HG02623 (cell line): Measurements from ENCODE around the gene IQCF2.
"Not testable (repeated sequence)": the region's sequence is repeated elsewhere in the genome, so short reads cannot be mapped to it uniquely, and the experiment has no call there.

Experiments
- ATAC-seq: cut with Tn5 transposase; IDR thresholded peaks from one replicate; pipeline ENCODE4 v1.9.1; 2021; ENCODE audit warnings: moderate library complexity; ENCODE audit not compliant: unreplicated experiment

IQCF2 gene

GRCh38 chr3:51876186-51876585 is 14.8 kb downstream of the IQCF2 start:
- ATAC-seq, result no peak

GRCh38 chr3:51879937-51880336 is 18.5 kb downstream of the IQCF2 start:
- ATAC-seq, result no peak

- ATAC-seq, result no peak
Measured at GRCh38 chr3:51886447-51886846, 25.0 kb downstream of the IQCF2 start.

GRCh38 chr3:51887620-51888019 is 26.2 kb downstream of the IQCF2 start:
- ATAC-seq, result no peak

GRCh38 chr3:51888463-51889105 is 27.2 kb downstream of the IQCF2 start:
- no peak for ATAC-seq

GRCh38 chr3:51891242-51892039 is 30.0 kb downstream of the IQCF2 start:
- no peak for ATAC-seq

DNA sequence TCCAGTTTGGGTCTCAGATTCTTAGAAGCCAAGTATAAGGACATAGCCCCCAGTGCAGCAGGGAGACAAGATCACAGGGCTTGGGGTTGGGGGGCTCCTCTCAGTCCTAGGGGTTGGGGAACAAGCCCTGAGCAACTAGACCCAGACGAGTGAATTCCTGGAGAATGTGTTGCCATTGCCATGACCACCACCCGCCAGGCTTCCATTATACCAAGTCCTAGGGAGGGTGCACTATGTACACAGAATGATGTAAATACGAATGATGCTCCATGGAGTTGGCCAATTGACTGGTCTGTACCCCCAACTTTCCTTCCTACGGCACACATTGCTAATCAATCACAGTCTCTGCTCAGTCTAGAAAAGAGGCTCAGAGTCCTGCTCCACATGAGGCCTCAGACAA is 33.0 kb downstream of the IQCF2 start:
- no peak for ATAC-seq

DNA sequence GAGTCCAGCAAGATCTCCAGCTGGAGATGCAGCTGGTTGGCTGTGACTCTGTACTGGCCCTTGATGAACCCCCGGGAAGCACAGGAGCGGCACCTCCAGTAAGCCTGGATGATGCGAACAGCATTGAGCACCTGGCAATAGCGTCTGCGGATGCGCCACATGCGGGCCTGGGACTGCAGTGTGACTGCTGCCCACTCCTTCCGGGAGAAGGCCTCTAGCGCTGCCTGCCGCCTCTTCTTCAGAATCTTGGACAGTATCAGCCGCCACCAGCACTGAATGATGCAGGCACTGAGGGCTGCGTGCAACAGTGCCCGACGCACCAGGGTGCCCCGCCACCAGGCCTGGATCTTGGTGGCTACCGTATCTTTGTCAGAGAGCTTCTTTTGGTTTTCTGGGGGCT is 33.5 kb downstream of the IQCF2 start:
- ATAC-seq, result no peak

DNA sequence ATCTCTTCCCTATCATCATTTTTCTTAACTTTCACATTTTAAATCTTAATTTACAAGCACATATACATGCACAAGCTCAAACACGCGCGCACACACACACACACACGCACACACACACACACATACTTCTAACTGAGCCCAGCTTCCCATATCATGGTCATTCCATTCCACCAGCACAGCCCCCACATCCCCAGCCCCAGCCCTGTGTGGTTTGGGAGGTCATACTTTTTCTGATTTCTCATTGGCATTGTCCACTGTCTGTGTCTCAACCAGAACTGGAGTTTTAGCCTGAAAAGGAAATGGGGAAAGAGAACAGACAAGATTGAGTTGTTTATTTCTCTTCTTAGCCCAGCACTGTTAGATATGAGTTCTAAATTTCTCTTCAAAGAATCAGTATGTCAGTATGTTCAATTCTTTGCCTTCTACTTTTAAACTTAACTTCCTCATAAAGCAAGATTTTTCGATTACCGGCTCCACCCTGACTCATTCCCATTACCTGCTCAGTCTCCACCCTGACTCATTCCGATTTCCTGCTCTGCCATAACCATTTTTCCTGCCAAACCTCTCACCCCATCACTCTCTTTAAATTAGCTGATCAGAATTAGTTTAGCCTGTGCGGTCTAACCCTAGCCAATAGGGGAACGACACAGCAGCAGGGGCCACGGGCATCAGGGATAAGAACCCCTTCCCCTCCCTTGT is 35.3 kb downstream of the IQCF2 start:
- no peak for ATAC-seq

DNA sequence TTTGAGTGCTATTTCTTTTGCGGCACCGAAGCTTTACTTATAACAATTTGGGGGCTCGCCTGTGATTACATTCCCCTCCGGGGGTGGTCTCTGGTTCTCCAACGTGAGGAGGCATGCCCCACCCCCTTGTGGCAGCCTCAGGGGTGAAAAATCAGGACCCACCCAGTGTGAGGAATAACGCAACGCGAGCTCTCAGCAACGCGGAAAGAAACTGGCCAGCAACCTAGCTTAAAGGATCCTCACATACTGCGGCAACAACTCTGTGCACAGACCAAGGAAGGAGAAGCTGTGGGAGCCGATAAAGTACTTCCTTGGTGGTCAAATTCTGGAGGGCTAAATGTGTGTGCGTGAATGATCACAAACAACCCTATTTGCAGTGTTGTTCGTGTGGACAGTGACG is 36.0 kb downstream of the IQCF2 start:
- ATAC-seq, result no peak

DNA sequence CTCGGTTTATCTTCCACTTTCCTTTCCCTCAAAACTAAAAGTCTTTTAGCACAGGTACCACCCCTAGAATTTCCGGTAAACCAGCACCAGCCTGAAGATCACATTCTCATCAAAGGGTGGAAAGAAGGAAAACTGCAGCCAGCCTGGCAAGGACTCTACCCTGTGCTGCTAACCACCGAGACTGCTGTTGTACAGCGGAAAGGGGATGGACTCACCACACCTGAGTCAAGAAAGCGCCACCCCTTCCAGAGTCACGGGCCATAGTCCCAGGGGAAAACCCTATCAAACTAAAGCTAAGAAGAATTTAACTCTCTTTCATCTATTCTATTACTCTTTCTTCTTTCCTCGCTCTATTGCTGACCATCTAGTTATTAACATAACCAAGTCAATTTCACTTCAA is 38.6 kb downstream of the IQCF2 start:
- ATAC-seq, result not testable (repeated sequence)

- not testable (repeated sequence) for ATAC-seq
Measured at GRCh38 chr3:51902361-51902760, 40.9 kb downstream of the IQCF2 start.

DNA sequence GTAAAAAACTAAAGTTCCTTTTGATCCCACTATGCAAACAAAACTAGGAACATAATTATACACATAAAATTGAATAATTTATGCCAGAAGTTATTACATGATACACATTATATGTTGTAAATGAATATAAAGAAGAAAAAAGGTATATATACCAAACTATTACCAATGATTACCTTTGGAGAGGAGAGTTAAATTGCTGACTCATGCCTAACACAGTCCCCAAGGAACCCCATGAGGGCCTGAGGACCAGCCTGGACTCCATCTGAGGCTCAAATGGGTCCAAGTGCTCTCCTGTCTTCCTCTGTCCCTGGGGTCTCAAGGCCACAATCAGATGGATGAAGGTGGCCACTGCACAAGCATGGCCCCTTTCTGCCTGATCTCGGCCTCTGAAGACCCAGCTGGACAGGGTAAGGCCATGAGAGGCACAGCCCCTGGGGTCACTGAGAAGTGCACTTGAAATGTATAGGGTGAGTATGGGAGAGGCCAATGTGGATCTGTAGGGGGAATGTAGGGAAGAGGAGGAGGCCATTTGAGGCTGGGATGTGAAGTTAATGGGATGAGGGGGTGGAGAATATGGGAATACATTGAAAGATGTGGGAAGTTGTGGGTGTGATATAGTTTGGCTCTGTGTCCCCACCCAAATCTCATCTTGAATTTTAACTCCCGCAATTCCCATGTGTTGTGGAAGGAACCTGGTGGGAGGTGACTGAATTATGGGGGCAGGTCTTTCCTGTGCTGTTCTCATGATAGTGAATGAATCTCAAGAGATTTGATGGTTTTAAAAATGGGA is 42.8 kb downstream of the IQCF2 start:
- ATAC-seq, result no peak

GRCh38 chr3:51908026-51908425 is 46.6 kb downstream of the IQCF2 start:
- ATAC-seq, result no peak
